ENCODE data around the gene SHISA4.
A peak's percentile ranks its signal among the peaks of the same experiment; 100 is the strongest.

SHISA4 gene

DNA sequence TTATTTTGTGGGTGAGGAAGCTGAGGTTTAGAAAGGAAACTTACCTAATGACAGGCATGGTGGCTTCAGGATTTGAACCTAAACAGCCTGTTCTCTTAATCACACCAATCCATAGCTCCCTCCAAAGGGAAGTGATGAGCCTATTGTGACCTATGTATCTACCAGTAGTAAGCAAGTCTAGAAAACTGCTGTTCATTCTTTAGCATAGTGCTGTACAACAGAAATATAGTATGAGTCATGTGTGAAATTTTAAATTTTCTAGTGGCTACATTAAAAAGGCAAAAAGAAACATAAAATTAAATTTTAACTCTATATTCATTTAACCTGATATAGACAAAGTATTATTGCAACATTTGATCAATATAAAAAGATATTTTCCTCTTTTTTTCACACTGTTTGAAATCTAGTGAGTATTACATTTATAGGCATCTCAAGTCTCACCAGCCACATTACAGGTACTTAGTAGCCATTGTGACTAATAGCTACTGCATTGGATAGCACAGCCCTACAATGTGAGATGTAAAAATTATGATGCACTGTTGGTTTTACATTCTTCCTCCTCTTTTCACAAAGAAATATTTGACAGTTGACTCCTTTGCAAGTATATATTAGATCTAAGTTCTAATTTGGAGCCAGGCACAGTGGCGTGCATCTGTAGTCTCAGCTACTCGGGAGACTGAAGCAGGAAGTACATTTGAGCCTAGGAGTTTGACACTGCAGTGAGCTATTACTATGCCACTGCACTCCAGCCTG is 43.2 kb upstream of the SHISA4 start:
- CTCF ChIA-PET, result interaction anchor here (1.1 to 1.6 kb wide), 4 partner anchors 8 to 112 kb away, joined by 3 to 5 read pairs (median 4); no protein-coding TSS in a partner anchor
- Histone ChIP-seq H3K4me1 (ENCODE audit: control extremely low read depth in 1 of 4, control insufficient read depth in 4 of 4, insufficient read depth in 4 of 4, low read length in 3 of 4) (peaks cover 3 to 16% (median 8%) of the 10 kb centered on the region in 4 experiments), H3K27me3 (replicated peaks in 2 of 5; ENCODE audit: control insufficient read depth in 4 of 5, insufficient read depth in 5 of 5, low read length in 4 of 5) (no peaks in the 10 kb centered on the region), H3K36me3 (ENCODE audit: control insufficient read depth in 4 of 4, insufficient read depth in 4 of 4, low read length in 3 of 4) (peaks cover 5 to 38% (median 19%) of the 10 kb centered on the region in 4 experiments), H3K4me3 (ENCODE audit: control insufficient read depth in 1 of 7, extremely low read depth in 1 of 7, insufficient read depth in 4 of 7, low read depth in 2 of 7, low read length in 6 of 7) (no peak overlapping the region), H3K9me3 (ENCODE audit: control extremely low read depth in 1 of 5, control insufficient read depth in 4 of 5, insufficient read depth in 2 of 5, low read depth in 1 of 5, low read length in 4 of 5) (no peaks in the 10 kb centered on the region), H3K27ac (ENCODE audit: insufficient read depth in 1 of 2, low read depth in 1 of 2, low read length in 2 of 2, poor library complexity in 1 of 2, severe bottlenecking in 2 of 2) (no peak overlapping the region)
- POLR2A ChIA-PET, result interaction anchor here (1.6 kb wide), 1 partner anchor 16 kb away, joined by 4 read pairs; no protein-coding TSS in a partner anchor
- WGBS (ENCODE audit: insufficient coverage), result 83% methylated on average over 1 of the region's 2 CpGs
- peak in 1 of 3 donors; percentile 10 for DNase-seq

DNA sequence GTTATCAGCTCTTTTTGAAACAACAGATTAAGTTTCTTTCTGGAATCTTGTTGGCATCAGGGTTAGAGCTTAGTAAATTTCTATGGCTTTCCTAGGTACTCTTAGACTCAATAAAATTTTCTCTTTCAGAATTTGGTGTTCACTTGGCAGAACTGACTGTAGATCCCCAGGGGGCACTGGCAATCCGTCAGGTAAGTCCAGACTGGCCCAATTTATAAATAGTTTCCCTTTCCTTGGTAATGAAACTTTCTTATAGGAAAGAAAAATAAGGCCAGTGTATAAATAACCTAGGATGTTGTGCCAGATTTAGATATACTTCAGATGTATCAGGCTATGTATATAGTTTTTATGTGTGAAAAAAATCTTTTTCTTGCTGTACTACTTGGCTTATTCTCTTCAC is 41.5 kb upstream of the SHISA4 start:
- no peak overlapping the region for H3K27ac ChIP-seq (ENCODE audit: insufficient read depth in 1 of 2, low read depth in 1 of 2, low read length in 2 of 2, poor library complexity in 1 of 2, severe bottlenecking in 2 of 2)
- peaks cover 11 to 48% (median 26%) of the 10 kb centered on the region in 4 experiments for H3K36me3 ChIP-seq (ENCODE audit: control insufficient read depth in 4 of 4, insufficient read depth in 4 of 4, low read length in 3 of 4)
- DNase-seq, result no peak
- no peaks in the 10 kb centered on the region for H3K9me3 ChIP-seq (ENCODE audit: control extremely low read depth in 1 of 5, control insufficient read depth in 4 of 5, insufficient read depth in 2 of 5, low read depth in 1 of 5, low read length in 4 of 5)
- no peak overlapping the region for H3K4me3 ChIP-seq (ENCODE audit: control insufficient read depth in 1 of 7, extremely low read depth in 1 of 7, insufficient read depth in 4 of 7, low read depth in 2 of 7, low read length in 6 of 7)
- POLR2A ChIA-PET, result interaction anchor here (0.7 kb wide), 1 partner anchor 18 kb away, joined by 3 read pairs; no protein-coding TSS in a partner anchor
- peaks cover 3 to 10% (median 8%) of the 10 kb centered on the region in 4 experiments for H3K4me1 ChIP-seq (ENCODE audit: control extremely low read depth in 1 of 4, control insufficient read depth in 4 of 4, insufficient read depth in 4 of 4, low read length in 3 of 4)
- CTCF ChIA-PET, result interaction anchor here (1.0 to 5.1 kb wide), 7 partner anchors 11 to 134 kb away, joined by 3 to 25 read pairs (median 3); partner anchors contain the start of gene IPO9
- WGBS (ENCODE audit: insufficient coverage), result 100% methylated on average over 1 of the region's 1 CpG
- H3K27me3 ChIP-seq (replicated peaks in 2 of 5; ENCODE audit: control insufficient read depth in 4 of 5, insufficient read depth in 5 of 5, low read length in 4 of 5), result no peaks in the 10 kb centered on the region

DNA sequence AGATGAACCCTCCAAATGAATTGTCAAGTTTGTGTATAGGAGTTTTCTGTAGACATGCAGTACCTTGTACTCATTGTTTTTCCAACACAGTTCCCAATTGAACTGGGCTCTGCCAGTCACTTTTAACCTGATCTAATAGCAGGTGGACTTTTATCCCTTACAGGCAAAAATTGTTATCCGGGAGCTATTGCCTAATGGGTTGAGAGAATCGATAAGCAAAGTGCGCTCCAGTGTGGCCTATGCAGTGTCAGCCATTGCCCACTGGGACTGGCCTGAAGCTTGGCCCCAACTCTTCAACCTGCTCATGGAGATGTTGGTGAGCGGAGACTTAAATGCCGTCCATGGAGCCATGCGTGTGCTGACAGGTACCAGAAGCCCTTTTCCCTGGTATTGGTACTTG is 40.5 kb upstream of the SHISA4 start:
- ChIA-PET POLR2A (no interaction called here), CTCF (interaction anchor here (0.8 to 5.1 kb wide), 9 partner anchors 12 to 316 kb away, joined by 3 to 25 read pairs (median 3); no protein-coding TSS in a partner anchor)
- Histone ChIP-seq H3K27me3 (replicated peaks in 2 of 5; ENCODE audit: control insufficient read depth in 4 of 5, insufficient read depth in 5 of 5, low read length in 4 of 5) (no peaks in the 10 kb centered on the region), H3K4me3 (ENCODE audit: control insufficient read depth in 1 of 7, extremely low read depth in 1 of 7, insufficient read depth in 4 of 7, low read depth in 2 of 7, low read length in 6 of 7) (no peak overlapping the region), H3K27ac (ENCODE audit: insufficient read depth in 1 of 2, low read depth in 1 of 2, low read length in 2 of 2, poor library complexity in 1 of 2, severe bottlenecking in 2 of 2) (no peak overlapping the region), H3K4me1 (ENCODE audit: control extremely low read depth in 1 of 4, control insufficient read depth in 4 of 4, insufficient read depth in 4 of 4, low read length in 3 of 4) (peaks cover 0 to 1% (median under 1%) of the 10 kb centered on the region in 4 experiments), H3K9me3 (ENCODE audit: control extremely low read depth in 1 of 5, control insufficient read depth in 4 of 5, insufficient read depth in 2 of 5, low read depth in 1 of 5, low read length in 4 of 5) (no peaks in the 10 kb centered on the region), H3K36me3 (ENCODE audit: control insufficient read depth in 4 of 4, insufficient read depth in 4 of 4, low read length in 3 of 4) (peaks cover 12 to 55% (median 34%) of the 10 kb centered on the region in 4 experiments)
- DNase-seq, result no peak
- WGBS (ENCODE audit: insufficient coverage), result 92% methylated on average over 6 of the region's 6 CpGs

DNA sequence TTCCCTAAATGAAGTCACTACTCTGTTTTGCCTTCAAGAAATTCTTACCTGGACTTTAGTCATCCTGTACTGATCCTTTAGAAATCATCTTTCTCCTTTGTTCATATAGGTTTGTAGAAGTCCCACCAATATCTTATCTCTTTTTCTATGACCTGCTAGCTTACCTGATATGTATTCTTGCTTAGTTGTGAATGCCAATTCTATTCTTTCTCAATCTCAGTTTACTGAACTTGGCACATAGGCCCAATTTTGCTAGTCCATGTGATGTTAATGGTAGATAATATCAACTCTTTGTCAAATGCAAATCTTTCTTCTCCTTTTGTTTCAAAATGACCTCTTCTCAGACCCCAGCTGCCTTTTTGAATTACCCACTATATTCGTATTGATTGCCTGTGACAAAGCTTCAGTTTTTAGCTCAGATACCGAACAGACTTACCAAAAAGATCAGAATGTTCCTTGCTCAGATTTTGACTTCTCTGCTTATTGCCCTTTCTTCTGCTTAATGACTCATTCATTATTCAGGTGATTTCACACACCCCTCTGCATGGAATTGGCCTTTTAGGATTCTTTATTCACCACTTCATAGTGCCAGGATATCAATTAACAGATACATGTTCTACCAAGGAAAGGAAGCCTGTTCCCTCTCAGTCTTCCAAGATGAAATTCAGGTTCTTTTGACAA is 39.2 kb upstream of the SHISA4 start:
- POLR2A ChIA-PET, result no interaction called here
- H3K4me3 ChIP-seq (ENCODE audit: control insufficient read depth in 1 of 7, extremely low read depth in 1 of 7, insufficient read depth in 4 of 7, low read depth in 2 of 7, low read length in 6 of 7), result no peak overlapping the region
- no peak overlapping the region for H3K27ac ChIP-seq (ENCODE audit: insufficient read depth in 1 of 2, low read depth in 1 of 2, low read length in 2 of 2, poor library complexity in 1 of 2, severe bottlenecking in 2 of 2)
- DNase-seq, result no peak
- peaks cover 16 to 63% (median 42%) of the 10 kb centered on the region in 4 experiments for H3K36me3 ChIP-seq (ENCODE audit: control insufficient read depth in 4 of 4, insufficient read depth in 4 of 4, low read length in 3 of 4)
- WGBS (ENCODE audit: insufficient coverage), result 95% methylated on average over 2 of the region's 2 CpGs
- H3K4me1 ChIP-seq (ENCODE audit: control extremely low read depth in 1 of 4, control insufficient read depth in 4 of 4, insufficient read depth in 4 of 4, low read length in 3 of 4), result no peaks in the 10 kb centered on the region
- CTCF ChIA-PET, result interaction anchor here (0.9 to 5.1 kb wide), 10 partner anchors 8 to 124 kb away, joined by 3 to 25 read pairs (median 4); partner anchors contain the start of gene LMOD1
- no peaks in the 10 kb centered on the region for H3K9me3 ChIP-seq (ENCODE audit: control extremely low read depth in 1 of 5, control insufficient read depth in 4 of 5, insufficient read depth in 2 of 5, low read depth in 1 of 5, low read length in 4 of 5)
- H3K27me3 ChIP-seq (replicated peaks in 2 of 5; ENCODE audit: control insufficient read depth in 4 of 5, insufficient read depth in 5 of 5, low read length in 4 of 5), result no peaks in the 10 kb centered on the region

DNA sequence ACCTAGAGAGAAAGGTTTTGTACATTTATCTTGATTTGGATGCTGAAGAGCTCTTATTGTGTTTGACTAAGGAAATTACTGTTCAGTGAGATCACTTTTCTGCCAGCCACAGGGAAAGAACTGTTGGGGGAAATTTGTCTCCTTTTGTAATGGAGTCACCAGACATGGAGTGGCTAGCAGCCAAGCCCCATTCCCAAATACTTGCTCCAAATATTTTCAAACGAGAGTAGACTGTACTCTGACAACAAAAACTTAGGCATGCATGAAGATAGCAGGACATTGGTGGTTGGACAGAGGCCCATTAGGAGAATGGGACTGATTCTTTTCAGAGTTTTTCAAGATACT is 38.7 kb upstream of the SHISA4 start:
- no peak overlapping the region for H3K4me3 ChIP-seq (ENCODE audit: control insufficient read depth in 1 of 7, extremely low read depth in 1 of 7, insufficient read depth in 4 of 7, low read depth in 2 of 7, low read length in 6 of 7)
- no peaks in the 10 kb centered on the region for H3K27me3 ChIP-seq (replicated peaks in 2 of 5; ENCODE audit: control insufficient read depth in 4 of 5, insufficient read depth in 5 of 5, low read length in 4 of 5)
- H3K9me3 ChIP-seq (ENCODE audit: control extremely low read depth in 1 of 5, control insufficient read depth in 4 of 5, insufficient read depth in 2 of 5, low read depth in 1 of 5, low read length in 4 of 5), result no peaks in the 10 kb centered on the region
- CTCF ChIA-PET, result interaction anchor here (0.9 to 5.1 kb wide), 5 partner anchors 9 to 96 kb away, joined by 3 to 25 read pairs (median 3); partner anchors contain the start of gene LMOD1
- H3K27ac ChIP-seq (ENCODE audit: insufficient read depth in 1 of 2, low read depth in 1 of 2, low read length in 2 of 2, poor library complexity in 1 of 2, severe bottlenecking in 2 of 2), result no peak overlapping the region
- WGBS (ENCODE audit: insufficient coverage), result no CpG with 5 or more reads among the region's 1 CpG
- no peaks in the 10 kb centered on the region for H3K4me1 ChIP-seq (ENCODE audit: control extremely low read depth in 1 of 4, control insufficient read depth in 4 of 4, insufficient read depth in 4 of 4, low read length in 3 of 4)
- H3K36me3 ChIP-seq (ENCODE audit: control insufficient read depth in 4 of 4, insufficient read depth in 4 of 4, low read length in 3 of 4), result peaks cover 18 to 69% (median 46%) of the 10 kb centered on the region in 4 experiments
- POLR2A ChIA-PET, result no interaction called here
- DNase-seq, result no peak

DNA sequence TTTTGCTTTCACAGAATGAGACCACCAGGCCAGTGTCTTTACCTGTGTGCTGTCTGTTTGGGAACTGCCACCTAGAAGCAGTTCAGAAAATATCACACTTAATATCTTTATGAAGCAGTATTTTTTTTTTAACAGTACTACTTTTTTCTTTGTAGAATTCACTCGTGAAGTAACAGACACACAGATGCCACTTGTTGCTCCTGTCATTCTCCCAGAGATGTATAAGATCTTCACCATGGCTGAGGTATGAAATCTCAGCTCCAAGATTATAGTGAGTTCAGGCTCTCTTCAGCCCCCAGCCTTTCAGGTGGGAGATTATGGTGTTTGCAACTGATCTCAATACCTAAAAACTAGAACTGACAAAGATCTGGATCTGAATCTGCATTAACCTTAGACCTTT is 36.7 kb upstream of the SHISA4 start:
- no peaks in the 10 kb centered on the region for H3K9me3 ChIP-seq (ENCODE audit: control extremely low read depth in 1 of 5, control insufficient read depth in 4 of 5, insufficient read depth in 2 of 5, low read depth in 1 of 5, low read length in 4 of 5)
- ChIA-PET POLR2A (no interaction called here), CTCF (interaction anchor here (1.1 to 5.1 kb wide), 4 partner anchors 9 to 19 kb away, joined by 3 to 25 read pairs (median 6); no protein-coding TSS in a partner anchor)
- 100% methylated on average over 1 of the region's 1 CpG for WGBS (ENCODE audit: insufficient coverage)
- H3K27me3 ChIP-seq (replicated peaks in 2 of 5; ENCODE audit: control insufficient read depth in 4 of 5, insufficient read depth in 5 of 5, low read length in 4 of 5), result no peaks in the 10 kb centered on the region
- H3K4me3 ChIP-seq (ENCODE audit: control insufficient read depth in 1 of 7, extremely low read depth in 1 of 7, insufficient read depth in 4 of 7, low read depth in 2 of 7, low read length in 6 of 7), result no peak overlapping the region
- DNase-seq, result no peak
- peaks cover 20 to 87% (median 59%) of the 10 kb centered on the region in 4 experiments for H3K36me3 ChIP-seq (ENCODE audit: control insufficient read depth in 4 of 4, insufficient read depth in 4 of 4, low read length in 3 of 4)
- no peaks in the 10 kb centered on the region for H3K4me1 ChIP-seq (ENCODE audit: control extremely low read depth in 1 of 4, control insufficient read depth in 4 of 4, insufficient read depth in 4 of 4, low read length in 3 of 4)
- H3K27ac ChIP-seq (ENCODE audit: insufficient read depth in 1 of 2, low read depth in 1 of 2, low read length in 2 of 2, poor library complexity in 1 of 2, severe bottlenecking in 2 of 2), result no peak overlapping the region
